Suprapubic skin (tissue), 4 donors: ENCODE measurements around the gene PLXNC1.

Source experiments
- CTCF ChIP-seq, 2 donors: fragments of 200-600 bp in 1 of 2; fragments of 450-650 bp in 1 of 2; sonication (generic) in 1 of 2; IDR thresholded peaks; one replicate each; pipeline ENCODE4 v1.5.1; 2016 to 2019; ENCODE audit warnings: antibody characterized with exemption in 2 of 2, mild to moderate bottlenecking in 1 of 2, moderate library complexity in 1 of 2
- EP300 ChIP-seq: sonication (generic); formaldehyde crosslinking; IDR thresholded peaks from one replicate; pipeline ENCODE4 v1.6.1; 2017; ENCODE audit warnings: antibody characterized with exemption
- POLR2A ChIP-seq, 2 donors: fragments of 450-650 bp; IDR thresholded peaks; one replicate each; pipeline ENCODE4 v1.6.1; 2017; ENCODE audit warnings: antibody characterized with exemption in 2 of 2, mild to moderate bottlenecking in 2 of 2, moderate library complexity in 2 of 2
- POLR2AphosphoS5 ChIP-seq, 3 donors: sonication (generic); formaldehyde crosslinking; IDR thresholded peaks; one replicate each; pipeline ENCODE4 v1.6.1; 2017; ENCODE audit warnings: antibody characterized with exemption in 3 of 3

- no peak for TF ChIP-seq CTCF (IDR thresholded peaks at IDR 0.05)
- no peak for TF ChIP-seq POLR2A (IDR thresholded peaks at IDR 0.05)
- TF ChIP-seq POLR2AphosphoS5 (IDR thresholded peaks at IDR 0.05): no peak
- no peak for TF ChIP-seq EP300
These were observed 160.2 kb downstream of the PLXNC1 start for GRCh38 chr12:94308612-94309011.
